Stimulated activated CD8-positive, alpha-beta memory T cell treated with anti-CD3 and anti-CD28 coated beads, Interleukin-7, amount 100 ng/mL, for 4 hours (primary cell): ENCODE measurements around the gene HSPBP1.

Source experiments
- DNase-seq, 2 donors: peaks; one replicate each; pipeline ENCODE4 v3.0.0-alpha.2; 2020; ENCODE audit warnings: low read depth in 2 of 2

The HSPBP1 gene

GRCh38 chr19:55255618-55256423, 24.1 kb downstream of the HSPBP1 start:
- peak; percentile 33 to 50 for DNase-seq

- DNase-seq = no peak
Measured at GRCh38 chr19:55254625-55254977, 25.3 kb downstream of the HSPBP1 start.

- peak; percentile 42 to 58 for DNase-seq
Measured at GRCh38 chr19:55253842-55254624, 25.9 kb downstream of the HSPBP1 start.

GRCh38 chr19:55252760-55253663, 26.9 kb downstream of the HSPBP1 start:
- no peak for DNase-seq

GRCh38 chr19:55251341-55252081, 28.4 kb downstream of the HSPBP1 start:
- DNase-seq = peak; percentile 36 to 45

GRCh38 chr19:55250262-55251036, 29.5 kb downstream of the HSPBP1 start:
- DNase-seq = no peak

GRCh38 chr19:55249841-55250240, 30.1 kb downstream of the HSPBP1 start:
- DNase-seq = no peak

- no peak for DNase-seq
Measured at GRCh38 chr19:55248704-55249103, 31.2 kb downstream of the HSPBP1 start.

GRCh38 chr19:55248166-55248675, 31.7 kb downstream of the HSPBP1 start:
- DNase-seq = no peak

GRCh38 chr19:55247621-55248099, 32.2 kb downstream of the HSPBP1 start:
- DNase-seq = no peak

GRCh38 chr19:55246462-55247451, 33.2 kb downstream of the HSPBP1 start:
- DNase-seq = no peak

GRCh38 chr19:55245236-55245904, 34.5 kb downstream of the HSPBP1 start:
- no peak for DNase-seq

- DNase-seq = no peak
Measured at GRCh38 chr19:55244004-55244680, 35.8 kb downstream of the HSPBP1 start.

GRCh38 chr19:55242517-55242916, 37.4 kb downstream of the HSPBP1 start:
- DNase-seq = no peak

- no peak for DNase-seq
Measured at GRCh38 chr19:55241935-55242464, 37.9 kb downstream of the HSPBP1 start.

- no peak for DNase-seq
Measured at GRCh38 chr19:55241143-55241934, 38.6 kb downstream of the HSPBP1 start.

- no peak for DNase-seq
Measured at GRCh38 chr19:55240713-55241020, 39.2 kb downstream of the HSPBP1 start.
